Fibroblast of mammary gland (primary cell): ENCODE measurements around the gene ZSCAN31.
"Not testable (repeated sequence)": the region's sequence is repeated elsewhere in the genome, so short reads cannot be mapped to it uniquely, and the experiment has no call there.

ENCODE experiments used
- DNase-seq: peaks from one replicate; pipeline ENCODE4 v3.0.0-alpha.2; 2010; ENCODE audit warnings: low read depth
- H3K4me3 ChIP-seq: 2 replicates; pipeline ENCODE4 v1.5.1; 2011; ENCODE audit warnings: low read depth, mild to moderate bottlenecking, low read length, moderate library complexity; ENCODE audit not compliant: control insufficient read depth
- CTCF ChIP-seq: conservative IDR thresholded peaks from 2 replicates; pipeline ENCODE4 v1.5.1; 2011; ENCODE audit warnings: low read depth, low read length, inconsistent platforms; ENCODE audit not compliant: control insufficient read depth, insufficient read depth

The ZSCAN31 gene

GRCh38 chr6:28323813-28324424 lies 12.0 kb downstream of the ZSCAN31 start:
- no peak for DNase-seq
- no peak overlapping the region for H3K4me3 ChIP-seq
- no peak for TF ChIP-seq CTCF

- no peak for TF ChIP-seq CTCF
- no peak for DNase-seq
- H3K4me3 ChIP-seq, result no peak overlapping the region
Observed at GRCh38 chr6:28322661-28323060, 13.3 kb downstream of the ZSCAN31 start.

- peak; percentile 61 for DNase-seq
- H3K4me3 ChIP-seq, result not testable (repeated sequence)
Observed at GRCh38 chr6:28317866-28318265, 18.1 kb downstream of the ZSCAN31 start.

GRCh38 chr6:28315628-28316027 lies 20.3 kb downstream of the ZSCAN31 start:
- TF ChIP-seq CTCF, result no peak
- H3K4me3 ChIP-seq, result no peak overlapping the region
- DNase-seq, result no peak

- no peak overlapping the region for H3K4me3 ChIP-seq
- DNase-seq, result no peak
- TF ChIP-seq CTCF, result no peak
Observed at GRCh38 chr6:28312939-28313338, 23.0 kb downstream of the ZSCAN31 start.

GRCh38 chr6:28311139-28311823 lies 24.7 kb downstream of the ZSCAN31 start:
- no peak overlapping the region for H3K4me3 ChIP-seq
- no peak for TF ChIP-seq CTCF
- no peak for DNase-seq

GRCh38 chr6:28306363-28306762 lies 29.6 kb downstream of the ZSCAN31 start:
- not testable (repeated sequence) for H3K4me3 ChIP-seq, DNase-seq

GRCh38 chr6:28303570-28303969 lies 32.4 kb downstream of the ZSCAN31 start:
- H3K4me3 ChIP-seq, result no peak overlapping the region
- no peak for TF ChIP-seq CTCF
- no peak for DNase-seq
